Rectal smooth muscle tissue (tissue), 1 donor: ENCODE measurements around the gene STAG3.
"Not testable (repeated sequence)": the region's sequence is repeated elsewhere in the genome, so short reads cannot be mapped to it uniquely, and the experiment has no call there.

Experiments used
- H3K27ac ChIP-seq: one replicate; pipeline ENCODE4 v1.7.0; 2013; ENCODE audit warnings: low read depth, low read length, inconsistent platforms
- H3K27me3 ChIP-seq: one replicate; pipeline ENCODE4 v1.7.0; 2013; ENCODE audit warnings: low read length; ENCODE audit not compliant: control insufficient read depth, insufficient read depth
- H3K36me3 ChIP-seq: one replicate; pipeline ENCODE4 v1.7.0; 2013; ENCODE audit warnings: low read length; ENCODE audit not compliant: control insufficient read depth, insufficient read depth
- H3K4me1 ChIP-seq: one replicate; pipeline ENCODE4 v1.7.0; 2013; ENCODE audit warnings: low read length; ENCODE audit not compliant: control insufficient read depth, insufficient read depth
- H3K4me3 ChIP-seq: one replicate; pipeline ENCODE4 v1.7.0; 2013; ENCODE audit warnings: low read length
- H3K9ac ChIP-seq: one replicate; pipeline ENCODE4 v1.7.0; 2013; ENCODE audit warnings: low read length

STAG3 gene

DNA sequence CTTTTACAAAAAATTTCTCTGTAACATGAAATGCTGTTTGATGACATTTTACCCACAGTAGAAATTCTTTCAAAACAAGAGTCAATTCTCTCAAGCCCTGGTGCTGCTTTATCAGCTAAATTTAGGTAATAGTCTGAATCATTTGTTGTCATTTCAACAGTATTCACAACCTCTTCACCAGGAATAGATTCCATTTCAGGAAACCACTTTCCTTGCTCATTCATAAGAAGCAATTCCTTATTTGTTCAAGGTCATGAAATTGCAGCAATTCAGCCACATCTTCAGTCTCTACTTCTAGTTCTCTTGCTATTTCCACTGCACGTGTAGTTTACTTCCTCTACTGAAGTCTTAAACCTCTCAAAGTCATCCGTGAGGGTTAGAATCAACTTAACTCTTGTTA, 14.1 kb downstream of the STAG3 start:
- no peaks in the 10 kb centered on the region for H3K36me3 ChIP-seq
- H3K27me3 ChIP-seq: no peaks in the 10 kb centered on the region
- no peak overlapping the region for H3K27ac ChIP-seq
- H3K9ac ChIP-seq: no peak overlapping the region
- H3K4me3 ChIP-seq: no peak overlapping the region
- H3K4me1 ChIP-seq: no peaks in the 10 kb centered on the region

DNA sequence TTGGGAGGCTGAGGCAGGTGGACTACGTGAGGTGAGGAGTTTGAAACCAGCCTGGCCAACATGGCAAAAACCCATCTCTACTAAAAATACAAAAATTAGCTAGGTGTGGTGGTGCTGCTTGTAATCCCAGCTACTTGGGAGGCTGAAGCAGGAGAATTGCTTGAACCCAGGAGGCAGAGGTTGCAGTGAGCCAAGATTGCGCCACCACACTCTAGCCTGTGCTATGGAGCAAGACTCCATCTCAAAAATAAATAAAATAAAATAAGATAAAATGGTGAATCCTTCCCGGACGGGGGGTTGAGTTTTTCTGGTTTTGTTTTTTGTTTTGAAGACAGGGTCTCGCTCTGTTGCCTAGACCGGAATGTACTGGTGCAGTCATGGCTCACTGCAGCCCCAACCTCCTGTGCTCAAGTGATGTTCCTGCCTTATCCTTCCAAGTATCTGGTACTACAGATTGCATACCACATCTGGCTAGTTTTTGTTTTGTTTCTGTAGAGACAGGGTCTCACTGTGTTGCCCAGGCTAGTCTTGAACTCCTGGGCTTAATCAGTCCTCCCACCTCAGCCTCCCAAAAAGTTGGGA, 14.7 kb downstream of the STAG3 start:
- H3K27ac ChIP-seq, H3K4me1 ChIP-seq, H3K27me3 ChIP-seq, H3K36me3 ChIP-seq, H3K4me3 ChIP-seq, H3K9ac ChIP-seq: not testable (repeated sequence)

DNA sequence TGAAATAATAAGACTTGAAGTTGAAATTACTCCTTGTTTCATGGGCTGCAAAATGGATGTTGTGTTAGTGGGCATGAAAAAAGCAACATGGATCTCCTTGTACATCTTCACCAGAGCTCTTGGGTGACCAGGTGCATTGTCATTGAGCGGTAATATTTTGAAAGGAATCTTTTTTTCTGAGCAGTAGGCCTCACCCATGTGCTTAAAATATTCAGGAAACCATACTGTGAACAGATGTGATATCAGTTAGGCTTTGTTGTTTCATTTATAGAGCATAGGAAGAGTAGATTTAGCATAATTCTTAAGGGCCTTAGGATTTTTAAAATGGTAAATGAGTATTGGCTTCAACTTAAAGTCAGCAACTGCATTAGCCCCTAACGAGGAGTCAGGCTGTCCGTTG, 15.3 kb downstream of the STAG3 start:
- no peaks in the 10 kb centered on the region for H3K36me3 ChIP-seq
- H3K27me3 ChIP-seq: no peaks in the 10 kb centered on the region
- H3K27ac ChIP-seq: no peak overlapping the region
- no peaks in the 10 kb centered on the region for H3K4me1 ChIP-seq
- no peak overlapping the region for H3K4me3 ChIP-seq
- no peak overlapping the region for H3K9ac ChIP-seq

DNA sequence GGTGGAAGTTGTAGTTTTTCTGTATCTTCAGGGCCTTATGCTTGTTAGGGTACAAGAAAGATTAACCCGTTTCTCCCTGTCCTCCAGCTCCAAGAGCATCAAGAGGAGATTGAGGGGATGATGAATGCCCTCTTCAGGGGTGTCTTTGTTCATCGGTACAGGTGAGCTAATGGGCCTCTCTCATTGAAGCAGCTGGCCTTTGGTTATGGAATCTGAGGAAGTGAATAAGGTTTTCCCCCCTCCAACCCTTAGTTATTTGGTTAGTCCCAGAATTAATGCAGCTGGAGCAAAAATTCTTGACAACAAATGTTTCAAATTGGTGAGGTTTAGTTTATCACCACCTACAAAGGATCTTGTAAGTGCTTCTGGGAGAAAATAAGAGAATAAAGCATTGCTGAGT, 17.5 kb downstream of the STAG3 start:
- Histone ChIP-seq H3K36me3 (no peaks in the 10 kb centered on the region), H3K4me1 (no peaks in the 10 kb centered on the region), H3K27me3 (no peaks in the 10 kb centered on the region), H3K9ac (no peak overlapping the region), H3K27ac (no peak overlapping the region), H3K4me3 (no peak overlapping the region)

GRCh38 chr7:100195901-100196322, 18.2 kb downstream of the STAG3 start:
- not testable (repeated sequence) for H3K4me1 ChIP-seq, H3K27me3 ChIP-seq, H3K36me3 ChIP-seq, H3K4me3 ChIP-seq, H3K27ac ChIP-seq, H3K9ac ChIP-seq

- no peaks in the 10 kb centered on the region for H3K27me3 ChIP-seq
- no peak overlapping the region for H3K27ac ChIP-seq
- no peak overlapping the region for H3K4me3 ChIP-seq
- H3K4me1 ChIP-seq: no peaks in the 10 kb centered on the region
- H3K36me3 ChIP-seq: no peaks in the 10 kb centered on the region
- H3K9ac ChIP-seq: no peak overlapping the region
These were observed 20.5 kb downstream of the STAG3 start for GRCh38 chr7:100198266-100198665.

- Histone ChIP-seq H3K27ac (no peak overlapping the region), H3K4me3 (no peak overlapping the region), H3K27me3 (no peaks in the 10 kb centered on the region), H3K9ac (no peak overlapping the region), H3K4me1 (no peaks in the 10 kb centered on the region), H3K36me3 (no peaks in the 10 kb centered on the region)
These were observed 23.0 kb downstream of the STAG3 start for GRCh38 chr7:100200693-100201092.

- H3K27me3 ChIP-seq: no peaks in the 10 kb centered on the region
- H3K36me3 ChIP-seq: no peaks in the 10 kb centered on the region
- no peak overlapping the region for H3K4me3 ChIP-seq
- no peak overlapping the region for H3K9ac ChIP-seq
- no peaks in the 10 kb centered on the region for H3K4me1 ChIP-seq
- no peak overlapping the region for H3K27ac ChIP-seq
These were observed 26.7 kb downstream of the STAG3 start for GRCh38 chr7:100204454-100204853.

DNA sequence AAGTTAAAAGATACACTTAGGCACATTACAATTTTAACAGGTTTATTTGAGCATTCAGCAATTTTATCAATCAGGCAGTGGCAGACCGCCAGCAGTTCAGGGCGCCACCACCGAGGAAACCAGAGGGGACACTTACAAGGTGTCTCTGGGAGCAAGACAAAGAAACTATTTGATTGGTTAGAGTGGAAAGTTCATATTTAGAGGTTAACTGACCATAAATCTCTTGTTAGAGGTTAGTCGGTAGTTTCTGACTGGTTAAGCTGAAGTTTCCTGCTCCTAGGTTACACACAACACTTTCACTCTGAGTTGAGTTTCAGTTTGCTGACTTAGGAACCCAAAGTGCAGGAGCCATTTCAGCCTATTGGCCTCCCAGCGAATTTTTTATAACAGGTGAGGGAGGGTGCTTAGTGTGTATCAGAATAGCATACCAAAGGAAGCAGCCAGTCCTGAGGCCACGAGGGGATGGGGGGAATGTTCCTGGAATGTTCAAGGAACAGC, 31.2 kb downstream of the STAG3 start:
- no peak overlapping the region for H3K4me3 ChIP-seq
- H3K27ac ChIP-seq: no peak overlapping the region
- H3K27me3 ChIP-seq: no peaks in the 10 kb centered on the region
- H3K4me1 ChIP-seq: no peaks in the 10 kb centered on the region
- no peaks in the 10 kb centered on the region for H3K36me3 ChIP-seq
- no peak overlapping the region for H3K9ac ChIP-seq

- Histone ChIP-seq H3K9ac (no peak overlapping the region), H3K27me3 (no peaks in the 10 kb centered on the region), H3K4me3 (no peak overlapping the region), H3K4me1 (no peaks in the 10 kb centered on the region), H3K27ac (no peak overlapping the region), H3K36me3 (no peaks in the 10 kb centered on the region)
These were observed 31.8 kb downstream of the STAG3 start for GRCh38 chr7:100209493-100209892.

- Histone ChIP-seq H3K27me3 (no peaks in the 10 kb centered on the region), H3K9ac (no peak overlapping the region), H3K36me3 (no peaks in the 10 kb centered on the region), H3K27ac (no peak overlapping the region), H3K4me3 (no peak overlapping the region), H3K4me1 (no peaks in the 10 kb centered on the region)
These were observed 33.1 kb downstream of the STAG3 start for GRCh38 chr7:100210805-100211204.

DNA sequence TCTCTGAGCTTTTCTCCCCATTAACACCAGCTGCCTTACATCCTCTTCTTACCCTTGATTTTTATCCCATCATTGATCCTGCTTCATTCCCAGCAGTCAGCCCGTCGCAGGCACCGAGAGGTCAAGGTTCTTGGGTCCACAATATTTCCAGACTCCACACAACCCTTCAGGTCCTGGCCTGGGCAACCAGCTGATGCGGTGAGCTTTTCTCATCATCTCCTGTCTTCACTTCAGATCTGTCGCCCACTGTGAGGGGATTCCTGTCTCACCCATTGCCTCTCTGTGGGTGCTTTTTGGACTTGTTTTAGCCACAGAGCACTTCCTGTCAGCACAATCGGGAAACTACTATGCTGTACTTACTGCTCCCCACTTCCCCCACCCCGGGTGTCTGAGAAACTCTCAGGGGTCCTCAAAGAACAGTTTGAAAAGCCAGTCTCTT, 33.6 kb downstream of the STAG3 start:
- H3K9ac ChIP-seq: no peak overlapping the region

GRCh38 chr7:100212631-100213286, 35.0 kb downstream of the STAG3 start:
- Histone ChIP-seq H3K27me3 (no peaks in the 10 kb centered on the region), H3K9ac (no peak overlapping the region), H3K4me3 (no peak overlapping the region), H3K36me3 (no peaks in the 10 kb centered on the region), H3K27ac (no peak overlapping the region), H3K4me1 (no peaks in the 10 kb centered on the region)

More for the DNA sequence above, 33.6 kb downstream of the STAG3 start:
- no peaks in the 10 kb centered on the region for H3K36me3 ChIP-seq
- H3K4me3 ChIP-seq: no peak overlapping the region
- H3K27ac ChIP-seq: no peak overlapping the region
- H3K4me1 ChIP-seq: no peaks in the 10 kb centered on the region
- H3K27me3 ChIP-seq: no peaks in the 10 kb centered on the region
